Osteoblast (primary cell): ENCODE measurements around the gene ZIC1. TPM values are rescaled to one million over a fixed set of nuclear protein-coding genes. Genes with fewer than 3 reads are reported as not detected.

Source experiments
- DNase-seq: peaks from one replicate; pipeline ENCODE4 v3.0.0; 2011; ENCODE audit warnings: low spot score, mixed read lengths; ENCODE audit not compliant: insufficient read length; ENCODE audit errors: missing footprints
- H2AFZ ChIP-seq: 2 replicates; pipeline ENCODE4 v1.6.0; 2011; ENCODE audit warnings: mild to moderate bottlenecking, low read length
- H3K27ac ChIP-seq: 2 replicates; pipeline ENCODE4 v1.5.1; 2011; ENCODE audit warnings: mild to moderate bottlenecking, low read depth, low read length, moderate library complexity
- H3K27me3 ChIP-seq: 2 replicates; pipeline ENCODE4 v1.6.0; 2012; ENCODE audit warnings: mild to moderate bottlenecking, control low read depth, inconsistent platforms, low read length, moderate library complexity; ENCODE audit not compliant: insufficient read depth
- H3K36me3 ChIP-seq: 2 replicates; pipeline ENCODE4 v1.5.1; 2011; ENCODE audit warnings: mild to moderate bottlenecking, low read length, control low read depth, moderate library complexity; ENCODE audit not compliant: insufficient read depth
- H3K4me1 ChIP-seq: 2 replicates; pipeline ENCODE4 v1.5.1; 2011; ENCODE audit warnings: mild to moderate bottlenecking, low read length, control low read depth, moderate library complexity; ENCODE audit not compliant: insufficient read depth
- H3K4me2 ChIP-seq: 2 replicates; pipeline ENCODE4 v1.6.0; 2011; ENCODE audit warnings: mild to moderate bottlenecking, low read length; ENCODE audit not compliant: insufficient read depth
- H3K4me3 ChIP-seq: fragments of 200-600 bp; sonication (generic); 3 replicates; pipeline ENCODE4 v1.5.1; 2012; ENCODE audit warnings: mild to moderate bottlenecking, low read length, inconsistent platforms; ENCODE audit not compliant: insufficient read depth
- H3K79me2 ChIP-seq: 2 replicates; pipeline ENCODE4 v1.6.0; 2012; ENCODE audit warnings: mild to moderate bottlenecking, low read length, control low read depth, inconsistent platforms; ENCODE audit not compliant: insufficient read depth
- H3K9me3 ChIP-seq: 2 replicates; pipeline ENCODE4 v1.5.1; 2011; ENCODE audit warnings: low read depth, low read length, control low read depth
- H4K20me1 ChIP-seq: 2 replicates; pipeline ENCODE4 v1.6.0; 2012; ENCODE audit warnings: mild to moderate bottlenecking, low read length, control low read depth; ENCODE audit not compliant: insufficient read depth
- total RNA-seq: library from RNA; depleted of rRNA; stranded (reverse); fragments of >200 nt; gene quantifications from 2 replicates; pipeline ENCODE4 v1.2.3, GENCODE V29; 2012
- TF ChIP-seq, protein P1 (sequence below): IDR thresholded peaks from 2 replicates; pipeline ENCODE4 v1.5.1; 2011; ENCODE audit warnings: mild to moderate bottlenecking, low read depth, low read length, moderate library complexity; ENCODE audit errors: extremely low read depth

The ZIC1 gene
- total RNA-seq, 1 donor: 3.6 TPM

DNA sequence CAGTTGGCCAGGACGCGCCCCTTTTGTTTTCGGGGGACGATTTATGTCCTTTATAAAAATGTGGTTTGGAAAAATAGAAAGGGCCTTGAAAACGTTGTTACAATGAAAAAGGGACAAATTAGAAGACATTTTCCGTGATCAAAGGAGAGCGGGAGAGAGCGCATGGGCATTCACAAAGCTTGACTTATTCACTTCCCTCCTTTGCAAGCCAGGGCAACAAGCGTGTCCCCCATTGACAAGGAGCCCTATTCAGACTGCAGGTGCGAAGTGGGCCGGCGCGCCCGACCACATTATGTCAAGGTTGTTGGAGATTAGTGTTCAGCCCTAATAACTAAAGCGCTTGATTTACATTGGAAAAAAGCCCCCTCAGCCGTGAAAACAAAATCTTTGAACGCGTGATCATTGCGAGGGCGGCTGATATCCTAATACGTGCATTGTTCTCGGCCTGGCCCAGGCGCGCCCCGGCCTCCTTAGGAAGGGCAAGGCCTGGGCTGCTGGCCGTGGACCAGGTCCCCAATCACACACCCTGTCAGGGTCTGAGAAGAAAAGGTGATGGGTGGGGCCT, 28.7 kb upstream of the ZIC1 start:
- peaks cover 96% of the 10 kb centered on the region for H3K27me3 ChIP-seq

DNA sequence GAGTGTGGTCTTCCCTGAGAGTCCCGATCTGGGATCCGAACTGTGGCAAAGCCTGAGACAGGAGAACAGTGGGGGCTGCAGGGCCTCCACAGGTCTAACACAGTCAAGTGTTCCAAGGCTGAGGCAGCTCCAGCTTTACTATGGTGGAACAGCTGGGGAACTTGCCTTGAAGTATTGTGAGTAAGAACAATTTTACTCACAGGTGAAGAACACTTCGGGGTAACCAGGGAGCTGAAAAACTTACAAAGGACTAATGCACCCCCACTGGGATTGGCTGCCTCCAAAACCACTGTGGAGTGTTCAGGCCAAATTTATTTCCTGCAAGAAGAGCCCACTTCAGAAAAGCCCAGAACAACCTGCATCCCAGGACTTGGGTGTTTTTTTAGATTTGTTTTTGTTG, 28.2 kb upstream of the ZIC1 start:
- Histone ChIP-seq H4K20me1 (no peaks in the 10 kb centered on the region), H3K4me1 (no peaks in the 10 kb centered on the region), H3K27ac (no peak overlapping the region), H3K4me3 (no peak overlapping the region), H2AFZ (no peak overlapping the region), H3K4me2 (no peak overlapping the region), H3K27me3 (peaks cover 100% of the 10 kb centered on the region), H3K79me2 (no peaks in the 10 kb centered on the region), H3K9me3 (peaks cover 2% of the 10 kb centered on the region), H3K36me3 (no peaks in the 10 kb centered on the region)
- TF ChIP-seq, protein P1, sequence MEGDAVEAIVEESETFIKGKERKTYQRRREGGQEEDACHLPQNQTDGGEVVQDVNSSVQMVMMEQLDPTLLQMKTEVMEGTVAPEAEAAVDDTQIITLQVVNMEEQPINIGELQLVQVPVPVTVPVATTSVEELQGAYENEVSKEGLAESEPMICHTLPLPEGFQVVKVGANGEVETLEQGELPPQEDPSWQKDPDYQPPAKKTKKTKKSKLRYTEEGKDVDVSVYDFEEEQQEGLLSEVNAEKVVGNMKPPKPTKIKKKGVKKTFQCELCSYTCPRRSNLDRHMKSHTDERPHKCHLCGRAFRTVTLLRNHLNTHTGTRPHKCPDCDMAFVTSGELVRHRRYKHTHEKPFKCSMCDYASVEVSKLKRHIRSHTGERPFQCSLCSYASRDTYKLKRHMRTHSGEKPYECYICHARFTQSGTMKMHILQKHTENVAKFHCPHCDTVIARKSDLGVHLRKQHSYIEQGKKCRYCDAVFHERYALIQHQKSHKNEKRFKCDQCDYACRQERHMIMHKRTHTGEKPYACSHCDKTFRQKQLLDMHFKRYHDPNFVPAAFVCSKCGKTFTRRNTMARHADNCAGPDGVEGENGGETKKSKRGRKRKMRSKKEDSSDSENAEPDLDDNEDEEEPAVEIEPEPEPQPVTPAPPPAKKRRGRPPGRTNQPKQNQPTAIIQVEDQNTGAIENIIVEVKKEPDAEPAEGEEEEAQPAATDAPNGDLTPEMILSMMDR: no peak
- DNase-seq: no peak

More for the DNA sequence above, 28.7 kb upstream of the ZIC1 start:
- Histone ChIP-seq H3K27ac (no peak overlapping the region), H3K79me2 (no peaks in the 10 kb centered on the region), H3K4me1 (no peaks in the 10 kb centered on the region), H2AFZ (no peak overlapping the region), H3K4me2 (no peak overlapping the region), H4K20me1 (no peaks in the 10 kb centered on the region), H3K9me3 (peaks cover 2% of the 10 kb centered on the region), H3K4me3 (no peak overlapping the region), H3K36me3 (no peaks in the 10 kb centered on the region)
- no peak for DNase-seq
- TF ChIP-seq, protein P1: no peak

DNA sequence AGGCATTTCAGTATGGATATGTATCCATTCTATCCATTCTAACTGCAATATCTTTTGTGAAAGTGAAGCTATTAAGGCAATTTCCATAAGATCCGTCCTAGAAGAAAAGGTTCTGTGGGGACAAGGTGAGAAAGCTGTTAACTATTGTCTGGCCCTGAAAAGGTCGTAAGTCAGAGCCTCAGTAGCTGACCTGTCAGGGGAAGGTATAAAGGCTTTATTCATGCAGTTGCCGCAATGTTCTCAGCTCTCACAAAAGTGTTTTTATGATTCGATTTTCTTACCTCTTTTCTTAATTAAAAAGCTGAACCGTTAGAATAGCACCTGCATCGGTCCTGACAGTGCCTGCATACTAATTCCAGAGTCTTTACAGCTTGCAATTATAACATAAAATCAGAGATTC, 27.6 kb upstream of the ZIC1 start:
- peaks cover 2% of the 10 kb centered on the region for H3K9me3 ChIP-seq
- no peaks in the 10 kb centered on the region for H4K20me1 ChIP-seq
- no peak overlapping the region for H3K27ac ChIP-seq
- TF ChIP-seq, protein P1: no peak
- DNase-seq: no peak
- H3K36me3 ChIP-seq: no peaks in the 10 kb centered on the region
- no peak overlapping the region for H3K4me2 ChIP-seq
- H3K27me3 ChIP-seq: peaks cover 100% of the 10 kb centered on the region
- no peak overlapping the region for H2AFZ ChIP-seq
- no peaks in the 10 kb centered on the region for H3K4me1 ChIP-seq
- no peak overlapping the region for H3K4me3 ChIP-seq
- no peaks in the 10 kb centered on the region for H3K79me2 ChIP-seq

DNA sequence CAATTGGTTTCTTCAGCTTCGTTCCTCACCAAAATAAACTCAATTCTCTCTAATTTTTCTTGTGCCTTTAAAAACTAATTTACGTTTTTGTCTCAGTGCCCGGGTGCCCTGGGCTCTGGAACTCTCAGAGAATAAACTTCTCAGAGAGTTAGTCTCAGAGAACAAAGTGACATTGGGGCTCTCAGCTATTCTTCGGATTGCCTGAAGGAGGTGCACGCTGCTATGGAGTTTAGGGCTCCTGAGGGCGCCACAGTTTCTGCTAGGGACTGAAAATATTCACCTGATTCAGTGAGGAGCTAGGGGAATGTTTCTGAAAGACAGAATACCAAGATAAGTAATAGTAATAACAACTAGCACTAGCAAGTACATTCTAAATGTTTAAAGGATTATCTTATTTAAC, 25.5 kb upstream of the ZIC1 start:
- Histone ChIP-seq H3K36me3 (no peaks in the 10 kb centered on the region), H3K27ac (no peak overlapping the region), H3K4me1 (no peaks in the 10 kb centered on the region), H3K4me3 (no peak overlapping the region), H3K79me2 (no peaks in the 10 kb centered on the region), H3K4me2 (no peak overlapping the region), H2AFZ (no peak overlapping the region), H3K9me3 (peaks cover 2% of the 10 kb centered on the region), H4K20me1 (no peaks in the 10 kb centered on the region), H3K27me3 (peaks cover 100% of the 10 kb centered on the region)
- no peak for DNase-seq
- TF ChIP-seq, protein P1: peak; percentile 52
